ENCODE measurements around the gene LARGE1.

DNA sequence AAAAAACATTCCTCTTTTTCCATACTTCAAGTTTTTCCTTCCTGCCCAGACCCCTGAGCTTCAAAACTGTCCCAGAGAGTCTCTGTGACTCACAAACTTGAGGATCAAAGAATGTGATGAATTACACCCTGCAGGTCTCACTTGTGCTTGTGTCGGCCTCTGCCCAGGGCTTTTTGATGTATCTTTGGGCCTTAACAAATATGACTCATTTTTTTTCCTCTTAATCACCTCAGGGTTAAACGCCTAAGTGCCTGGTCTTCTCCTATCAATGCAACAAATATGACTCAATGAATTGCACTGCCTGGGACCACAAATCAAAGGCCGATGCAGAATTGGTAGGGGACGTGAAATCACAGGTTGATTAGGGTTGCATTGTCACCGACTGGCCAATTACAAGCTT lies 267.7 kb downstream of the LARGE1 start:
- TF ChIP-seq SPI1 (IDR thresholded peaks at IDR 0.05; ENCODE audit: low read depth, low read length) (no peak), POLR2AphosphoS5 (IDR thresholded peaks at IDR 0.05; ENCODE audit: low read depth, low read length) (no peak), POLR2A (IDR thresholded peaks at IDR 0.05; ENCODE audit: low read depth, low read length) (no peak)
